ENCODE results near the gene ENDOD1.

Gene ENDOD1

GRCh38 chr11:95076416-95076815 lies 13.2 kb upstream of the ENDOD1 start:
- TF ChIP-seq CTCF (conservative IDR thresholded peaks at IDR 0.05) = no peak
- H3K27ac ChIP-seq = peak overlapping the region; percentile 86; the same call in 1 of the 2 replicates

GRCh38 chr11:95076981-95077380 lies 12.7 kb upstream of the ENDOD1 start:
- H3K27ac ChIP-seq = no peak overlapping the region
- TF ChIP-seq CTCF (conservative IDR thresholded peaks at IDR 0.05) = no peak

- no peak for TF ChIP-seq CTCF (conservative IDR thresholded peaks at IDR 0.05)
- no peak overlapping the region for H3K27ac ChIP-seq
These were observed 11.1 kb upstream of the ENDOD1 start for GRCh38 chr11:95078526-95078925.

GRCh38 chr11:95081010-95081409 lies 8.6 kb upstream of the ENDOD1 start:
- H3K27ac ChIP-seq = no peak overlapping the region
- TF ChIP-seq CTCF (conservative IDR thresholded peaks at IDR 0.05) = no peak

GRCh38 chr11:95081412-95081811 lies 8.2 kb upstream of the ENDOD1 start:
- TF ChIP-seq CTCF (conservative IDR thresholded peaks at IDR 0.05) = no peak
- H3K27ac ChIP-seq = no peak overlapping the region

GRCh38 chr11:95082576-95083001 lies 7.1 kb upstream of the ENDOD1 start:
- no peak for TF ChIP-seq CTCF (conservative IDR thresholded peaks at IDR 0.05)
- no peak overlapping the region for H3K27ac ChIP-seq

GRCh38 chr11:95084509-95084908 lies 5.1 kb upstream of the ENDOD1 start:
- no peak for TF ChIP-seq CTCF (conservative IDR thresholded peaks at IDR 0.05)
- H3K27ac ChIP-seq = no peak overlapping the region
